ENCODE data around the gene LDLRAD3.

Gene LDLRAD3

GRCh38 chr11:36088266-36088972, 144.6 kb downstream of the LDLRAD3 start:
- Histone ChIP-seq H3K9me3 (ENCODE audit: insufficient read depth, low read depth, low read length) (peaks cover 2% of the 10 kb centered on the region; the same call in 1 of the 2 replicates), H3K4me3 (ENCODE audit: low read length, poor library complexity, severe bottlenecking) (no peak overlapping the region), H3K36me3 (ENCODE audit: insufficient read depth, low read length) (no peaks in the 10 kb centered on the region), H3K4me2 (ENCODE audit: low read depth, low read length, poor library complexity, severe bottlenecking) (no peak overlapping the region), H3K9ac (ENCODE audit: low read depth, low read length, poor library complexity, severe bottlenecking) (no peak overlapping the region), H3F3A (ENCODE audit: low read depth) (no peaks in the 10 kb centered on the region; the same call in 1 of the 2 replicates), H3K27me3 (ENCODE audit: insufficient read depth, low read length, poor library complexity, severe bottlenecking) (no peaks in the 10 kb centered on the region), H2AFZ (ENCODE audit: low read length) (no peak overlapping the region), H3K9me2 (replicated peaks; ENCODE audit: low read depth, low read length) (no peaks in the 10 kb centered on the region), H3K79me2 (ENCODE audit: insufficient read depth, low read length) (no peaks in the 10 kb centered on the region), H3K4me1 (ENCODE audit: insufficient read depth, low read length, poor library complexity, severe bottlenecking) (peaks cover 41% of the 10 kb centered on the region), H4K20me1 (ENCODE audit: insufficient read depth, low read length, poor library complexity, severe bottlenecking) (no peaks in the 10 kb centered on the region)
- TF ChIP-seq EZH2phosphoT487 (IDR thresholded peaks at IDR 0.05; ENCODE audit: borderline replicate concordance) (no peak), CTCF (conservative IDR thresholded peaks at IDR 0.05; ENCODE audit: low read length) (no peak)

GRCh38 chr11:36089920-36090319, 146.1 kb downstream of the LDLRAD3 start:
- Histone ChIP-seq H4K20me1 (ENCODE audit: insufficient read depth, low read length, poor library complexity, severe bottlenecking) (no peaks in the 10 kb centered on the region), H2AFZ (ENCODE audit: low read length) (no peak overlapping the region), H3K36me3 (ENCODE audit: insufficient read depth, low read length) (no peaks in the 10 kb centered on the region), H3K4me2 (ENCODE audit: low read depth, low read length, poor library complexity, severe bottlenecking) (peak overlapping the region; percentile 83), H3K4me3 (ENCODE audit: low read length, poor library complexity, severe bottlenecking) (no peak overlapping the region), H3K9me3 (ENCODE audit: insufficient read depth, low read depth, low read length) (peaks cover 6% of the 10 kb centered on the region; the same call in 1 of the 2 replicates), H3K9ac (ENCODE audit: low read depth, low read length, poor library complexity, severe bottlenecking) (peak overlapping the region; percentile 49), H3K9me2 (replicated peaks; ENCODE audit: low read depth, low read length) (no peaks in the 10 kb centered on the region), H3F3A (ENCODE audit: low read depth) (no peaks in the 10 kb centered on the region; the same call in 1 of the 2 replicates), H3K4me1 (ENCODE audit: insufficient read depth, low read length, poor library complexity, severe bottlenecking) (peaks cover 41% of the 10 kb centered on the region), H3K27me3 (ENCODE audit: insufficient read depth, low read length, poor library complexity, severe bottlenecking) (no peaks in the 10 kb centered on the region), H3K79me2 (ENCODE audit: insufficient read depth, low read length) (no peaks in the 10 kb centered on the region)
- no peak for TF ChIP-seq EZH2phosphoT487 (IDR thresholded peaks at IDR 0.05; ENCODE audit: borderline replicate concordance)
- TF ChIP-seq CTCF (conservative IDR thresholded peaks at IDR 0.05; ENCODE audit: low read length): no peak

GRCh38 chr11:36090356-36091109, 146.7 kb downstream of the LDLRAD3 start:
- Histone ChIP-seq H4K20me1 (ENCODE audit: insufficient read depth, low read length, poor library complexity, severe bottlenecking) (no peaks in the 10 kb centered on the region), H3K27me3 (ENCODE audit: insufficient read depth, low read length, poor library complexity, severe bottlenecking) (no peaks in the 10 kb centered on the region), H3K4me2 (ENCODE audit: low read depth, low read length, poor library complexity, severe bottlenecking) (peak overlapping the region; percentile 83), H3K79me2 (ENCODE audit: insufficient read depth, low read length) (no peaks in the 10 kb centered on the region), H2AFZ (ENCODE audit: low read length) (no peak overlapping the region), H3K9me3 (ENCODE audit: insufficient read depth, low read depth, low read length) (peaks cover 6% of the 10 kb centered on the region; the same call in 1 of the 2 replicates), H3K4me1 (ENCODE audit: insufficient read depth, low read length, poor library complexity, severe bottlenecking) (peaks cover 41% of the 10 kb centered on the region), H3F3A (ENCODE audit: low read depth) (no peaks in the 10 kb centered on the region; the same call in 1 of the 2 replicates), H3K4me3 (ENCODE audit: low read length, poor library complexity, severe bottlenecking) (peak overlapping the region; percentile 68), H3K9me2 (replicated peaks; ENCODE audit: low read depth, low read length) (no peaks in the 10 kb centered on the region), H3K36me3 (ENCODE audit: insufficient read depth, low read length) (no peaks in the 10 kb centered on the region), H3K9ac (ENCODE audit: low read depth, low read length, poor library complexity, severe bottlenecking) (peak overlapping the region; percentile 49)
- TF ChIP-seq EZH2phosphoT487 (IDR thresholded peaks at IDR 0.05; ENCODE audit: borderline replicate concordance) (no peak), CTCF (conservative IDR thresholded peaks at IDR 0.05; ENCODE audit: low read length) (peak; percentile 32)

All from Loucy (cell line).